ENCODE measurements around the gene MMP20.
A peak's percentile ranks its signal among the peaks of the same experiment; 100 is the strongest.

- TF ChIP-seq CTCF (conservative IDR thresholded peaks at IDR 0.05; ENCODE audit: low read depth, low read length) (peak; percentile 95), EZH2 (IDR thresholded peaks at IDR 0.05; ENCODE audit: borderline replicate concordance, low read depth, low read length, poor library complexity, severe bottlenecking) (no peak)
Measured at GRCh38 chr11:102666331-102666957, 41.3 kb upstream of the MMP20 start.
